Lower lobe of right lung (tissue), 2 donors: ENCODE data around the gene PALM2AKAP2. TPM values are rescaled to one million over a fixed set of nuclear protein-coding genes. Genes with fewer than 3 reads are reported as not detected.

ENCODE experiments used
- ATAC-seq, 2 donors: fragments of 200-7000 bp; cut with Tn5 transposase; one replicate each; pipeline ENCODE4 v1.9.1; 2020 to 2022; ENCODE audit warnings: mild to moderate bottlenecking in 2 of 2, moderate library complexity in 2 of 2
- DNase-seq: peaks from one replicate; pipeline ENCODE4 v3.0.0-alpha.2; 2020
- H3K27ac ChIP-seq: fragments of 200-600 bp; one replicate; pipeline ENCODE4 v1.8.0; 2022
- H3K27me3 ChIP-seq: fragments of 200-600 bp; one replicate; pipeline ENCODE4 v1.8.0; 2022; ENCODE audit warnings: low read depth
- H3K36me3 ChIP-seq: fragments of 200-600 bp; one replicate; pipeline ENCODE4 v1.8.0; 2022; ENCODE audit warnings: mild to moderate bottlenecking
- H3K4me1 ChIP-seq: fragments of 200-600 bp; one replicate; pipeline ENCODE4 v1.8.0; 2022
- H3K4me3 ChIP-seq: fragments of 200-600 bp; one replicate; pipeline ENCODE4 v1.8.0; 2022; ENCODE audit warnings: mild to moderate bottlenecking
- H3K9me3 ChIP-seq: fragments of 200-600 bp; one replicate; pipeline ENCODE4 v1.8.0; 2022
- intact Hi-C: fragments of 100-400 bp; cut with DNase I; formaldehyde crosslinking; loops from one replicate; pipeline ENCODE4 v1.11.0; 2022
- total RNA-seq: library from RNA; stranded (reverse); fragmentation: NEBNext Ultra II Directional; extraction: Animal tissue kit (Norgen Biotek cat#: 25700); gene quantifications from one replicate; pipeline ENCODE4 v1.2.1, GENCODE V29; 2021
- TF ChIP-seq, protein P1 (sequence below): fragments of 200-600 bp; IDR thresholded peaks from one replicate; pipeline ENCODE4 v1.8.0; 2022; ENCODE audit warnings: antibody characterized with exemption, mild to moderate bottlenecking
- donor health status: DM: no; HTN: yes; CAD: no; lungs with severe emphysema.

The PALM2AKAP2 gene
- total RNA-seq, 1 donor from 2014 or later: 26.2 TPM

DNA sequence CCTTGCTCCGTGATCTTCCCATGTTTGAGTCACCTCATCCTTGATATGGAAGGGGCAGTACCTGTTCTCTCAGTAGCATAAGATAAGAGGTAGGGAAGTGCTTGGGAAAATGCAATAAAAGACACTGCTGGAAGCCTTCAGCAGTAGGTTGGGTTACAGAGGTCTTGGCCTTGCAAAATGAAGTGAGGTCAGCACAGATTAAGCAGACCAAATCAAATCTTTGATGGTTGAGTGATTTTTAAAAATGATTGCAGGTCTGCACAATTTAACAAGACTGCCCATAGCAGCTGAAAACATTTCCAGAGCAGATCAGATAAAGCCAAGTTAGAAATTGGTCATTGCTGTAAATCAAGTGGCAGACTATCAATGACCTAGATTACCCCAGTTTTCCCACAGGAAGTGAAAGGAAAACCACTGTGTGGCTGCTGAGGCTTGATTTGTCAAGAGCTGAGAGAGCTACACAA is 32.9 kb downstream of the PALM2AKAP2 start:
- TF ChIP-seq, protein P1, sequence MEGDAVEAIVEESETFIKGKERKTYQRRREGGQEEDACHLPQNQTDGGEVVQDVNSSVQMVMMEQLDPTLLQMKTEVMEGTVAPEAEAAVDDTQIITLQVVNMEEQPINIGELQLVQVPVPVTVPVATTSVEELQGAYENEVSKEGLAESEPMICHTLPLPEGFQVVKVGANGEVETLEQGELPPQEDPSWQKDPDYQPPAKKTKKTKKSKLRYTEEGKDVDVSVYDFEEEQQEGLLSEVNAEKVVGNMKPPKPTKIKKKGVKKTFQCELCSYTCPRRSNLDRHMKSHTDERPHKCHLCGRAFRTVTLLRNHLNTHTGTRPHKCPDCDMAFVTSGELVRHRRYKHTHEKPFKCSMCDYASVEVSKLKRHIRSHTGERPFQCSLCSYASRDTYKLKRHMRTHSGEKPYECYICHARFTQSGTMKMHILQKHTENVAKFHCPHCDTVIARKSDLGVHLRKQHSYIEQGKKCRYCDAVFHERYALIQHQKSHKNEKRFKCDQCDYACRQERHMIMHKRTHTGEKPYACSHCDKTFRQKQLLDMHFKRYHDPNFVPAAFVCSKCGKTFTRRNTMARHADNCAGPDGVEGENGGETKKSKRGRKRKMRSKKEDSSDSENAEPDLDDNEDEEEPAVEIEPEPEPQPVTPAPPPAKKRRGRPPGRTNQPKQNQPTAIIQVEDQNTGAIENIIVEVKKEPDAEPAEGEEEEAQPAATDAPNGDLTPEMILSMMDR: no peak
- no peak overlapping the region for H3K27ac ChIP-seq
- no peak for ATAC-seq

DNA sequence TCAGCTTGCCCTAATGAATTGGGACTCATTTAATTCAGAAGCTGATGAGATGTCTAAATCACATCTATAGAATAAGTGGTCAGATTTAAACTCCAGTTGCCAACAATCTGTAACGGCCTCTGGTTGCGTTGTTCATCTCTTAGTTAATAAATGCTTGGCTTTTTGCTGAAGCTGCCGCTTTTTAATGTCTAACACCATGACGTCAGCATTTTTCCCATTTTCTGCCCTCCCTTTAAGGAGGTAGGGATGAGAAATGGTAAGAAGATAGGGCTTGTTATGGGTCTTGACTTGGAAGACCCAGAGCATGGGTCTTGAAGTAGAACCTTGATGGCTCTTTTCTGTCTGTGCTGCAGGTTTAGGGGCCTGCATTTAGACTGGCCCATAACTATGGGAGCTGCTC is 33.3 kb downstream of the PALM2AKAP2 start:
- Histone ChIP-seq H3K27ac (no peak overlapping the region), H3K4me1 (no peaks in the 10 kb centered on the region)
- intact Hi-C loops: no loop called here

More for the DNA sequence above, 32.9 kb downstream of the PALM2AKAP2 start:
- H3K9me3 ChIP-seq: peaks cover 6% of the 10 kb centered on the region
- no peaks in the 10 kb centered on the region for H3K36me3 ChIP-seq
- no peaks in the 10 kb centered on the region for H3K4me1 ChIP-seq
- H3K27me3 ChIP-seq: no peaks in the 10 kb centered on the region
- no peak for DNase-seq
- no peak overlapping the region for H3K4me3 ChIP-seq
- intact Hi-C loops: no loop called here

DNA sequence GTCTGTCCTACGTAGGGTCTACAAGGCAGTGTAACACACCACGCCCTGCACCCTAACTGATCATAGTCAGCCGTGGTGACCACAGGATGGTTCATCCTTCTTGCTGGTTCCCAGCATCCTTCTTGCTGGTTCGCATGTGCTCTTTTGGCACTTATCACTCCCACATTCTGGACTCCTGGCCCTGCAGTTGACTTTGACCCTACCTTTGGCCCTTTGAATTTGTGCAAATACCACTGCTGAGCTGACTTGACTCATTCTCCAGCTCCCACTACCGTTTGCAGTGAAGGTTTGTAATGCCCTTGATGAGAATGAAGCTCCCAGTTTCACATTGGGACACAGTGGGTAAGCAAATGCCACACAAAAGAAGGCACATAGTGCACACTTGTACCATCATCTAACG is 33.8 kb downstream of the PALM2AKAP2 start:
- no peak overlapping the region for H3K27ac ChIP-seq
- DNase-seq: no peak
- intact Hi-C loops: no loop called here
- no peaks in the 10 kb centered on the region for H3K9me3 ChIP-seq
- H3K4me3 ChIP-seq: no peak overlapping the region
- no peak for ATAC-seq
- TF ChIP-seq, protein P1: no peak
- no peaks in the 10 kb centered on the region for H3K4me1 ChIP-seq
- no peaks in the 10 kb centered on the region for H3K36me3 ChIP-seq
- H3K27me3 ChIP-seq: no peaks in the 10 kb centered on the region

More for the DNA sequence above, 33.3 kb downstream of the PALM2AKAP2 start:
- no peak overlapping the region for H3K4me3 ChIP-seq
- no peaks in the 10 kb centered on the region for H3K27me3 ChIP-seq
- H3K36me3 ChIP-seq: no peaks in the 10 kb centered on the region
- no peak for ATAC-seq
- TF ChIP-seq, protein P1: no peak
- no peak for DNase-seq
- peaks cover 4% of the 10 kb centered on the region for H3K9me3 ChIP-seq

DNA sequence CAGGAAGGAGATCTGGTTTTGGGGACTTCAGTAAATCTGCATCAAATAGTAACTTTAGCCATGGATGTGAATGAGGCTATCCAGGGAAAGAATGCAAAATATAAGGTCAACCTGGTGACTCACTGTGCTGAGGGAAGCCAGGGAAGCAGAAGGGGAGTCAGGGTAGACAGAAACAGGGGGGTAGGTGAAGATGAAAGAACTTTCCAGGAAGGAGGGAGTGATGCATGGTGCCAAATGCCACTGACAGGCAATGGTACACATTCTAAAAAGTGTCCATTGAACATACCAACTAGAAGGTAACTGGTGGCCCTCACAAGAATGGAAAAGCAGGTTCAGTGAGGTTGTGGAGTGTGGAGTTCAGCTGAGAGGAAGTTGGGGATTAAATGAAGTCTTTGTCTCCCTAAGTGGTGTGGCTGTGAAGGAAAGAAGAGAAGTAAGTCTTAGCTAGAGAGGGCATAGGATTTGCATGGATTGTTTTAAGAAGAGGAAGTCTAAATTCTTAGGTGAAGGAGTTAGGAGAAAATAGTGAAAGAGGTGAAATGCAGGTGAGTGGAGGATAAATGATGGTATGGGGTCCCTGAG is 35.5 kb downstream of the PALM2AKAP2 start:
- Histone ChIP-seq H3K27me3 (no peaks in the 10 kb centered on the region), H3K4me3 (no peak overlapping the region), H3K27ac (no peak overlapping the region), H3K9me3 (no peaks in the 10 kb centered on the region), H3K36me3 (no peaks in the 10 kb centered on the region), H3K4me1 (no peaks in the 10 kb centered on the region)
- DNase-seq (no peak), ATAC-seq (no peak)
- TF ChIP-seq, protein P1: no peak
- intact Hi-C loops: no loop called here

DNA sequence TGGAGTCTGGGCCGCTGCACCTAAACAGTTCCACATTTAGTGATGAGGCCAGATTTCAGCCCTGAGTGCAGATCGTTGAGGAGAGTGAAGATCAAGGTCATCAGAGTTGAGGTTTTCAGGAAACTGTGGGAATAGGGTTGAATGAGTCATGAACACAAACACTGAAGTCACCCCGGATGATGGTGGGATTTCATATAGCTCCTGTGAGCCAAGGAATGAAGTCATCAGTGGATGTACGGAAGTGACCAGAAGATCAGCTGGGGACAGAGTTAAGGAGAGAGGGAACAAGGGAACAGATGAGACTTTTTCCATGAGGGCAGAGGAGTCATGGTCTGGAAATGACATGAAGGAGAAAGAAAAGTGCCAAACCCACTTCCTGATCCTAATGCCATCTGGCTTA is 36.5 kb downstream of the PALM2AKAP2 start:
- intact Hi-C loops: no loop called here
- H3K36me3 ChIP-seq: no peaks in the 10 kb centered on the region
- DNase-seq (no peak), ATAC-seq (peak; percentile 49 to 52)
- H3K4me1 ChIP-seq: no peaks in the 10 kb centered on the region
- no peaks in the 10 kb centered on the region for H3K9me3 ChIP-seq
- TF ChIP-seq, protein P1: no peak
- no peak overlapping the region for H3K27ac ChIP-seq
- no peaks in the 10 kb centered on the region for H3K27me3 ChIP-seq
- no peak overlapping the region for H3K4me3 ChIP-seq
